Measurements from ENCODE around the gene ZNF175.

- TF ChIP-seq CTCF (IDR thresholded peaks at IDR 0.05), result no peak
- TF ChIP-seq EZH2phosphoT487 (IDR thresholded peaks at IDR 0.05), result no peak
Observed at GRCh38 chr19:51550848-51551672, 20.0 kb upstream of the ZNF175 start.
